Kidney (tissue), 14 donors: ENCODE measurements around the gene ZC3H11A. TPM values are rescaled to one million over a fixed set of nuclear protein-coding genes. Genes with fewer than 3 reads are reported as not detected.

ENCODE experiments used
- DNase-seq, 5 donors: peaks; one replicate each; pipeline ENCODE4 v3.0.0-alpha.2; 2013 to 2020
- FAIRE-seq: peaks from 2 replicates; lab custom pipeline; 2012; peaks lifted over from hg19 to GRCh38; lab: Jason Lieb, UNC
- H3K27ac ChIP-seq, 2 donors: one replicate each; pipeline ENCODE4 v1.7.0; 2013; ENCODE audit warnings: low read depth in 2 of 2, low read length in 2 of 2, inconsistent platforms in 1 of 2
- H3K27me3 ChIP-seq: one replicate; pipeline ENCODE4 v1.7.1; 2013; ENCODE audit warnings: low read length, inconsistent platforms; ENCODE audit not compliant: control insufficient read depth, insufficient read depth
- H3K36me3 ChIP-seq, 3 donors: one replicate each; pipeline versions ENCODE4 v1.7.0 to v1.7.1; 2013; ENCODE audit warnings: low read length in 3 of 3, control low read depth in 1 of 3, inconsistent platforms in 1 of 3; ENCODE audit not compliant: insufficient read depth in 3 of 3, control insufficient read depth in 2 of 3
- H3K4me1 ChIP-seq, 3 donors: one replicate each; pipeline versions ENCODE4 v1.7.0 to v1.7.1; 2013; ENCODE audit warnings: low read length in 3 of 3, inconsistent platforms in 1 of 3, low read depth in 1 of 3; ENCODE audit not compliant: control insufficient read depth in 2 of 3, insufficient read depth in 2 of 3
- H3K4me3 ChIP-seq, 3 donors: one replicate each; pipeline versions ENCODE4 v1.7.0 to v1.8.1; 2013; ENCODE audit warnings: low read length in 3 of 3, control low read depth in 1 of 3, inconsistent platforms in 1 of 3
- H3K9ac ChIP-seq, 3 donors: one replicate each; pipeline versions ENCODE4 v1.7.0 to v1.7.1; 2013; ENCODE audit warnings: low read length in 3 of 3, control low read depth in 1 of 3, inconsistent platforms in 1 of 3
- H3K9me3 ChIP-seq, 3 donors: one replicate each; pipeline versions ENCODE4 v1.7.0 to v1.7.1; 2013; ENCODE audit warnings: low read length in 3 of 3, control low read depth in 1 of 3, inconsistent platforms in 1 of 3; ENCODE audit not compliant: control insufficient read depth in 2 of 3, insufficient read depth in 1 of 3
- intact Hi-C: fragments of 100-400 bp; cut with DNase I; formaldehyde crosslinking; loops from one replicate; pipeline ENCODE4 v1.11.1; 2022
- polyA plus RNA-seq: library from polyadenylated mRNA; stranded (reverse); fragments of 350-450 nt; fragmentation: Illumina TruSeq; extraction: RNeasy Lipid Tissue Mini Kit (QIAGEN cat#74804); gene quantifications from one replicate; pipeline ENCODE4 v1.2.3, GENCODE V29; 2014; ENCODE audit warnings: low read depth, low replicate concordance; ENCODE audit not compliant: insufficient read depth
- total RNA-seq: library from RNA; stranded (reverse); fragmentation: NEBNext Ultra II Directional; extraction: Animal tissue kit (Norgen Biotek cat#: 25700); gene quantifications from one replicate; pipeline ENCODE4 v1.2.1, GENCODE V29; 2021
- TF ChIP-seq, protein P1 (sequence below): IDR thresholded peaks from 3 replicates; pipeline ENCODE4 v1.5.1; 2012; ENCODE audit warnings: mild to moderate bottlenecking, moderate library complexity, borderline replicate concordance; ENCODE audit not compliant: insufficient read depth; ENCODE audit errors: extremely low read depth
- donor health status: control.
- donor health status: control.
- donor health status: control.
- donor health status: control.
- donor health status: control.
- donor health status: DM: yes; HTN: yes; CAD: no.
- donor health status: Normal renal cell carcinoma (clear cell type).

ZC3H11A gene
- total and polyA plus RNA-seq, 2 donors from 2014 or later = 38.6 to 63.4 TPM

DNA sequence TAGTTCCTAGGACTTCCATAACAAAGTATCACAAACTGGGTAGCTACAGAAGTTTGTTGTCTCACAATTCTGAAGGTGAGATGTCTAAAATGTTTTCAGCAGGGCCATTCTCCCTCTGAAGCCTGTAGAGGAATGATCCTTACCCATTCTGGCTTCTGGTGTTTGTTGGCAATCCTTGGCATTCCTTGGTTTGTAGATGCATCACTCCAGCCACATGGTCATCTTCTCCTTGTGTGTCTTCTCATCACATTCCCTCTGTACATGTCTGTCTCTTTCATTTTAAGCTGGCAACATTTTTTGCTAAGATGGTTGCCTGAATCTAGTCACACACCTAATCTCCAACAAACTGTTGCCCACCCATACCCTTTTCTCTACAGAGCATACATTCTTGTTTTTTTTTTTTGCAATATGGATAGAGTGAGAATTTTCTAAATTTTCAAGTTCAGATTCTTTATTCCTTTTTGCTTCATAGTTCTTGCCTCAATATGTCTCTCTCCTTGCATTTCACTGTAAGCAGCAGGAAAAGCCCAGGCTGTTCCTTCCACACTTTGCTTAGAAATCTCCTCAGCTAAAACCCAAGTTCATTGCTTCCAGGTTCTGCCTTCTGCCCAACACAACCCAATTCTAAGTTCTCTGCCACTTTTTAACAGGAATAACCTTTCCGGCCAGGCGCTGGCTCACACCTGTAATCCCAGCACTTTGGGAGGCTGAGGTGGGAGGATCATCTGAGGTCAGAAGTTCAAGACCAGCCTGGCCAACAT is 18.3 kb downstream of the ZC3H11A start:
- Histone ChIP-seq H3K4me3 (no peak overlapping the region), H3K9ac (no peak overlapping the region), H3K27ac (no peak overlapping the region), H3K36me3 (peaks cover 7 to 23% (median 9%) of the 10 kb centered on the region in 3 donors), H3K9me3 (no peaks in the 10 kb centered on the region), H3K27me3 (no peaks in the 10 kb centered on the region), H3K4me1 (no peaks in the 10 kb centered on the region)
- no peak for FAIRE-seq
- intact Hi-C loops = no loop called here
- TF ChIP-seq, protein P1, sequence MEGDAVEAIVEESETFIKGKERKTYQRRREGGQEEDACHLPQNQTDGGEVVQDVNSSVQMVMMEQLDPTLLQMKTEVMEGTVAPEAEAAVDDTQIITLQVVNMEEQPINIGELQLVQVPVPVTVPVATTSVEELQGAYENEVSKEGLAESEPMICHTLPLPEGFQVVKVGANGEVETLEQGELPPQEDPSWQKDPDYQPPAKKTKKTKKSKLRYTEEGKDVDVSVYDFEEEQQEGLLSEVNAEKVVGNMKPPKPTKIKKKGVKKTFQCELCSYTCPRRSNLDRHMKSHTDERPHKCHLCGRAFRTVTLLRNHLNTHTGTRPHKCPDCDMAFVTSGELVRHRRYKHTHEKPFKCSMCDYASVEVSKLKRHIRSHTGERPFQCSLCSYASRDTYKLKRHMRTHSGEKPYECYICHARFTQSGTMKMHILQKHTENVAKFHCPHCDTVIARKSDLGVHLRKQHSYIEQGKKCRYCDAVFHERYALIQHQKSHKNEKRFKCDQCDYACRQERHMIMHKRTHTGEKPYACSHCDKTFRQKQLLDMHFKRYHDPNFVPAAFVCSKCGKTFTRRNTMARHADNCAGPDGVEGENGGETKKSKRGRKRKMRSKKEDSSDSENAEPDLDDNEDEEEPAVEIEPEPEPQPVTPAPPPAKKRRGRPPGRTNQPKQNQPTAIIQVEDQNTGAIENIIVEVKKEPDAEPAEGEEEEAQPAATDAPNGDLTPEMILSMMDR = no peak
- DNase-seq = no peak

DNA sequence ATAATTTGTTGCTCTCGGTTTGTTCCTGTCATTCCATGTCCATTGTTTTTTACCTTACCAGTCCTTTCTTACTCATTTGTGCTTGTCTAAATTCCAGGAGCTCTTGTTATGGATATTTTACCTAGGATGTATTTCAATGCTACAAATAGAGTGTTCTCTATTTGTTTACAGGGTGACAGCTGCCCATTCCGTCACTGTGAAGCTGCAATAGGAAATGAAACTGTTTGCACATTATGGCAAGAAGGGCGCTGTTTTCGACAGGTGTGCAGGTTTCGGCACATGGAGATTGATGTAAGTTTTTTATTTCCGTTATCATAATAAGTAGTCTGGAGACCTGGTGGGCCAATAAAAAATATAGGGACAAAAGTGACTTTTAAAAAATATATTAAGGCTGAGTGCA is 23.0 kb downstream of the ZC3H11A start:
- peaks cover 0 to 5% (median 0%) of the 10 kb centered on the region in 3 donors for H3K4me1 ChIP-seq
- DNase-seq (no peak), FAIRE-seq (no peak)
- H3K36me3 ChIP-seq = peaks cover 11 to 44% (median 22%) of the 10 kb centered on the region in 3 donors
- no peak overlapping the region for H3K9ac ChIP-seq
- H3K27ac ChIP-seq = no peak overlapping the region
- TF ChIP-seq, protein P1 = no peak
- no peaks in the 10 kb centered on the region for H3K27me3 ChIP-seq
- H3K9me3 ChIP-seq = no peaks in the 10 kb centered on the region
- H3K4me3 ChIP-seq = no peak overlapping the region
- intact Hi-C loops = no loop called here

DNA sequence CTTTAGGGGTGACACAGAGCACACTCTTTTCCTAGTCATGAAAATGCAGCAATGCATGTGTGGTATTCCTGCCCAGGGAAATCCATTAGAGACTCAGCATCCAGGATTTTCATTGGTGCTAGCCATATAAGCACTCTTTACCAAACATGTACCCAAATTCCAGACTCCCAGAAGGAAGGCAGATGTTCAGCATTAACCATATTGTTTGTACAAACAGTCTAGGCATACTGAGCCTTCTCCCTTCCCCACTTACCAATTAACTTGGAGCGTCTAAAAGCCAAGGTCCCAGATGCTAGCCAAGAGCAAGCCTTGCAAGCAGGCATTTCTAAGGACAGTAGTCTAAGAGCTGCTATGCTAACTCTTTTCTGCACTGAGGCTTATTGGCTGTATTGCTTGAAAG is 27.9 kb downstream of the ZC3H11A start:
- H3K9ac ChIP-seq = no peak overlapping the region
- TF ChIP-seq, protein P1 = no peak
- FAIRE-seq = no peak
- peaks cover 11 to 50% (median 13%) of the 10 kb centered on the region in 3 donors for H3K36me3 ChIP-seq
- H3K4me3 ChIP-seq = no peak overlapping the region
- DNase-seq = no peak
- no peaks in the 10 kb centered on the region for H3K9me3 ChIP-seq
- no peaks in the 10 kb centered on the region for H3K27me3 ChIP-seq
- intact Hi-C loops = no loop called here
- H3K27ac ChIP-seq = no peak overlapping the region
- H3K4me1 ChIP-seq = peaks cover 0 to 5% (median 0%) of the 10 kb centered on the region in 3 donors
